Measurements from ENCODE around the gene PEX5L. TPM values are rescaled to one million over a fixed set of nuclear protein-coding genes. Genes with fewer than 3 reads are reported as not detected.

PEX5L gene
- total RNA-seq, 1 donor from 2014 or later, result 1.0 TPM

- TF ChIP-seq CTCF (IDR thresholded peaks at IDR 0.05; ENCODE audit: unreplicated experiment), result no peak
- H3K27me3 Mint-ChIP-seq, result no peaks in the 10 kb centered on the region
- H3K9me3 Mint-ChIP-seq (ENCODE audit: low read depth), result no peaks in the 10 kb centered on the region
- DNase-seq (ENCODE audit: low spot score, unreplicated experiment), result no peak
- H3K4me1 Mint-ChIP-seq (ENCODE audit: low read depth), result no peaks in the 10 kb centered on the region
- no peaks in the 10 kb centered on the region for H3K36me3 Mint-ChIP-seq (ENCODE audit: insufficient read depth)
- no peak overlapping the region for H3K4me3 Mint-ChIP-seq (ENCODE audit: low read depth)
- H3K27ac Mint-ChIP-seq, result no peak overlapping the region
These were observed 114.8 kb downstream of the PEX5L start for GRCh38 chr3:179921951-179922350.

- H3K27ac Mint-ChIP-seq, result no peak overlapping the region
- H3K27me3 Mint-ChIP-seq, result no peaks in the 10 kb centered on the region
- no peaks in the 10 kb centered on the region for H3K9me3 Mint-ChIP-seq (ENCODE audit: low read depth)
- TF ChIP-seq CTCF (IDR thresholded peaks at IDR 0.05; ENCODE audit: unreplicated experiment), result no peak
- H3K36me3 Mint-ChIP-seq (ENCODE audit: insufficient read depth), result no peaks in the 10 kb centered on the region
- H3K4me1 Mint-ChIP-seq (ENCODE audit: low read depth), result no peaks in the 10 kb centered on the region
- DNase-seq (ENCODE audit: low spot score, unreplicated experiment), result no peak
- no peak overlapping the region for H3K4me3 Mint-ChIP-seq (ENCODE audit: low read depth)
These were observed 115.2 kb downstream of the PEX5L start for GRCh38 chr3:179921500-179921899.

- H3K4me1 Mint-ChIP-seq (ENCODE audit: low read depth), result no peaks in the 10 kb centered on the region
- no peaks in the 10 kb centered on the region for H3K36me3 Mint-ChIP-seq (ENCODE audit: insufficient read depth)
- no peaks in the 10 kb centered on the region for H3K9me3 Mint-ChIP-seq (ENCODE audit: low read depth)
- no peak overlapping the region for H3K27ac Mint-ChIP-seq
- TF ChIP-seq CTCF (IDR thresholded peaks at IDR 0.05; ENCODE audit: unreplicated experiment), result no peak
- H3K27me3 Mint-ChIP-seq, result no peaks in the 10 kb centered on the region
- no peak overlapping the region for H3K4me3 Mint-ChIP-seq (ENCODE audit: low read depth)
- no peak for DNase-seq (ENCODE audit: low spot score, unreplicated experiment)
These were observed 128.8 kb downstream of the PEX5L start for GRCh38 chr3:179907784-179908482.

- no peak for TF ChIP-seq CTCF (IDR thresholded peaks at IDR 0.05; ENCODE audit: unreplicated experiment)
- no peak overlapping the region for H3K4me3 Mint-ChIP-seq (ENCODE audit: low read depth)
- H3K9me3 Mint-ChIP-seq (ENCODE audit: low read depth), result no peaks in the 10 kb centered on the region
- no peak overlapping the region for H3K27ac Mint-ChIP-seq
- H3K4me1 Mint-ChIP-seq (ENCODE audit: low read depth), result peaks cover 1% of the 10 kb centered on the region
- no peak for DNase-seq (ENCODE audit: low spot score, unreplicated experiment)
- no peaks in the 10 kb centered on the region for H3K36me3 Mint-ChIP-seq (ENCODE audit: insufficient read depth)
- no peaks in the 10 kb centered on the region for H3K27me3 Mint-ChIP-seq
These were observed 134.7 kb downstream of the PEX5L start for GRCh38 chr3:179902061-179902460.

GRCh38 chr3:179898024-179898423, 138.7 kb downstream of the PEX5L start:
- no peak overlapping the region for H3K27ac Mint-ChIP-seq
- H3K36me3 Mint-ChIP-seq (ENCODE audit: insufficient read depth), result no peaks in the 10 kb centered on the region
- H3K27me3 Mint-ChIP-seq, result no peaks in the 10 kb centered on the region
- no peak for DNase-seq (ENCODE audit: low spot score, unreplicated experiment)
- H3K4me1 Mint-ChIP-seq (ENCODE audit: low read depth), result peaks cover 1% of the 10 kb centered on the region
- no peak for TF ChIP-seq CTCF (IDR thresholded peaks at IDR 0.05; ENCODE audit: unreplicated experiment)
- no peaks in the 10 kb centered on the region for H3K9me3 Mint-ChIP-seq (ENCODE audit: low read depth)
- H3K4me3 Mint-ChIP-seq (ENCODE audit: low read depth), result no peak overlapping the region

Measured in progenitor cell of endocrine pancreas (in vitro differentiated cells).